ENCODE results near the gene GPC4. TPM values are rescaled to one million over a fixed set of nuclear protein-coding genes. Genes with fewer than 3 reads are reported as not detected.

Gene GPC4
- polyA plus RNA-seq, 6 donors from 2014 or later: 0.25 to 1.3 (median 1.1) TPM; not detected in 1

DNA sequence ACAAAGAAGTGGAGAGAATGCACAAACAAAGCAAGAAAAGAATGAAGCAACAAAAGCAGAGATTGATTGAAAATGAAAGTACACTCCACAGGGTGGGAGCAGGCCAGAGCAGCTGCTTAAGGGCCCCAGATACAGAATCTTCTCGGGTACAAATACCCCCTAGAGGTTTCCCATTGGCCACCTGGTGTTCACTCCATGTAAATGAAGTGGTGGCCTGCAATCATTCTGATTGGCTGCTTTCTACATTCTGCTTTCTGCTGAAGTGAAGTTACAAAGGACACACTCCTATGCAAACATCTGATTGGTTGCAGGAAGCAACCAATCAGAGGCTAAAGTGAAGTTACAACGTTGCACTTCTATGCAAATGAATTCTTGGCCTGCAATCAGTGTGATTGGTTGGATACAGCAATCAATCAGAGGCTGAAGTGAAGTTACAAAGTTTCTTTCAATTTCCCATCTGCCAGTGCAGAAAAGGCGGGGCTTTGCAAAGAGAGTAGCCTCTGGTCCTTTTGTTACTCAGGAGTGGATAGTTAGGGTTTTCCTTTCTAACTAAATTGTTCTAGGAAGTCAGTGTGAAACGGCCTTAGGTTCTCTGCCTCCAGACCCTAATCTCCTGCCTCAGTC lies 19.0 kb upstream of the GPC4 start:
- no peaks in the 10 kb centered on the region for H3K27me3 Mint-ChIP-seq
- no peak overlapping the region for H3K4me3 Mint-ChIP-seq
- H3K27ac Mint-ChIP-seq: no peak overlapping the region
- ATAC-seq (ENCODE audit: low read depth in 2 of 2): no peak
- H3K9me3 Mint-ChIP-seq: peaks cover 0 to 10% (median 0%) of the 10 kb centered on the region in 7 donors
- DNase-seq: no peak
- no peaks in the 10 kb centered on the region for H3K4me1 Mint-ChIP-seq
- no peaks in the 10 kb centered on the region for H3K36me3 Mint-ChIP-seq

DNA sequence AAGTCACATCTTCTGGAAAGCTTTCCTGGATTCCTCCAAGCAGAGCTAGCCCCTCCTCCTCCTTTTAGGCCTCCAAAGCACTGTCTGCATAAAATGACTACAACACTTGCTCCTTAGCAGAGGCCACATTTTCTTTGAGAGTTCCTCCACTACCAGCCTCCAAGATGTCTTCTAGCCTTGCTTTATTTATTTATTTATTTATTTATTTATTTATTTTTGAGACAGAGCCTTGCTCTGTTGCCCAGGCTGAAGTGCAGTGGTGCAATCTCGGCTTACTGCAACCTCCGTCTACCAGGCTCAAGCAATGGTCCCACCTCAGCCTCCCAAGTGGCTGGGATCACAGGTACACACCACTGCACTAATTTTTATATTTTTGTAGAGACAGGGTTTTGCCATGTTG lies 4.6 kb upstream of the GPC4 start:
- H3K4me3 Mint-ChIP-seq: no peak overlapping the region
- peaks cover 0 to 10% (median 5%) of the 10 kb centered on the region in 7 donors for H3K9me3 Mint-ChIP-seq
- peaks cover 28 to 50% (median 36%) of the 10 kb centered on the region in 3 donors for H3K27me3 Mint-ChIP-seq
- no peak for DNase-seq
- no peak for ATAC-seq (ENCODE audit: low read depth in 2 of 2)
- H3K4me1 Mint-ChIP-seq: peaks cover 3 to 8% (median 5%) of the 10 kb centered on the region in 3 donors
- H3K36me3 Mint-ChIP-seq: peaks cover 0 to 15% of the 10 kb centered on the region in 2 donors
- peak overlapping the region in 1 of 6 donors; percentile 52 for H3K27ac Mint-ChIP-seq

DNA sequence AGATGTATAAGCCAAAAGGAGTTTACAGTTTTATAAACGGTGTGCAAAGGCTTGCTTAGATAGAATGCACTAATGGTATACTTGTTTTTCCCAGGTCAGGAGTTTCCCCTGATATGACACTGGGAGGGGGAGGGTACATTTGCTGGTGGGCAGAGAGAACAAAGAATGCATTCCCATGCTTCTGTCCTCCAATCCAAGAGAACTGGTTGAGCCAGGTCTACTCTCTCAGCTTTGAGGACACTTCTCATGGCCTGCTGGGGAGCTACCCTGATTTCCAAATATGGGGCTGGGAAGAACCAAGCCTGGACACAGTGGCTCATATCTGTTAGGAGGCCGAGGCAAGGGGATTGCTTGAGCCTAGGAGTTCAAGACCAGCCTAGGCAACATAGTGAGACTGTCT lies 3.3 kb upstream of the GPC4 start:
- H3K27ac Mint-ChIP-seq: no peak overlapping the region
- ATAC-seq (ENCODE audit: low read depth in 2 of 2): no peak
- peaks cover 0 to 15% of the 10 kb centered on the region in 2 donors for H3K36me3 Mint-ChIP-seq
- DNase-seq: no peak
- H3K9me3 Mint-ChIP-seq: peaks cover 0 to 10% (median 5%) of the 10 kb centered on the region in 7 donors
- peaks cover 34 to 50% (median 41%) of the 10 kb centered on the region in 3 donors for H3K27me3 Mint-ChIP-seq
- no peak overlapping the region for H3K4me3 Mint-ChIP-seq
- peaks cover 3 to 13% (median 11%) of the 10 kb centered on the region in 3 donors for H3K4me1 Mint-ChIP-seq

DNA sequence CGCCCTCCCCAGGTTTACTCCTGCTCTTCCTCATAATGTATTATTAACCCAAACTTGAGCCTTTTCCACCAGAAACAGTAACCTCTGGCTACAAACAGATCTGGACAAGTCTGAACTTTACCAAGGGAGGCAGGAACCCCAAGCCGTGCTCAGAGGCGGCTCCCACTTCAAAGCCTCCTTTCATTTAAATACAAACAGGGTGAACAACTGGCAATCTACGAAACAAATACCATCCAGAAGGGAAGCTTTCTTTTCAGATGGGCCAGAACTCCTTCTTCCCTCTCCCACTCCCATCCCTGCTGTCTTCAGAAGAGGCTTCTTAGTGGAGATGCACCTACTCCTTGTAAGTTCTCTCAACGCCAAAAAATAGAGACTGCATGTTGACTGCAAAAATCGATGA lies 2.1 kb upstream of the GPC4 start:
- peaks cover 38 to 50% (median 41%) of the 10 kb centered on the region in 3 donors for H3K27me3 Mint-ChIP-seq
- H3K4me3 Mint-ChIP-seq: peak overlapping the region in 4 of 8 donors; percentile 47 to 68 (median 58)
- H3K36me3 Mint-ChIP-seq: peaks cover 0 to 15% of the 10 kb centered on the region in 2 donors
- H3K9me3 Mint-ChIP-seq: peaks cover 0 to 10% (median 5%) of the 10 kb centered on the region in 7 donors
- no peak overlapping the region for H3K27ac Mint-ChIP-seq
- peaks cover 3 to 14% (median 13%) of the 10 kb centered on the region in 3 donors for H3K4me1 Mint-ChIP-seq
- ATAC-seq (ENCODE audit: low read depth in 2 of 2): no peak
- DNase-seq: no peak

DNA sequence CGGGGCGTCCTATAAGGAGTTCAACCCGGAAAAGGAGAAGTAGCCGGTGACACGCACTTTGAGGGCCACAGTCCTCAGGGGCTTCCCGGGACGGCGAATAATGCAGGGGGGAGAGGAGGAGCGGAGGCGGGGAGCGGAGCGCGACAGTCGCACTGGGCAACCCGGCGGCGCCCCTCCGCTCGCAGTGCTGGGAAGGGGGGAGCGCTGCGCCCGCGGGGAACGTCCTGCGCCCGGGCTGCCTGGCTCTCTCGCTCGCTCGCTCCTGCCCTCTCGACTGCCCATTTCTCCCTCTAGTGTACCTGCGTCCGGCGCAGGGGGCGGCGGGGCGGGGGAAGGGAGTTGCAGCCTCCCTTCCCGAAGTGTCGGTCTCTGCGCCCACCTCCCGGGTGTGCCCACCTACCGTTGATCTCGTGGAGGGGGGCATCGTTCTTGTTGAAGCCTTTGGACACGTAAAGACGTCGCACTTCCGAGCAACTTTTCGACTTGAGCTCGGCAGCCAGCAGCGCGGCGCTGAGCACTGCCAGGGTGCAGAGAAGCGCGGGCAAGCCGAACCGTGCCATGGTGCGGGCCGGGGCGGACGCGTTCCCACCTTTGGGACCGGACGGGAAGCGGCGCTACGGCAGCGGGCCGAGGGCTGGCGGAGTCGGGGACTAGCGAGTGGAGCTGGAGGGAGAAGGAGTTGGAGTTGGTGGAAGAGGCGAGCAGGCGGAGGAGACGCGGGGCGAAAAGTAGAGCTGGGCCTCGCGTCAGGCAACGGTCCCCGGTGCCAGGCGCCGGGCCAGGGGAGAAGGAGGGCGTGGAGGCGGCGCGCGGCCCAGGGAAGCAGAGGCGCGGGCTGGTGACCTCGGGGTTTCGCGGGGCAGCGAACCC lies 648 bp downstream of the GPC4 start:
- ATAC-seq (ENCODE audit: low read depth in 2 of 2): peak; percentile 64 to 71
- Mint-ChIP-seq H3K4me3 (peak overlapping the region; percentile 77 to 87 (median 84)), H3K9me3 (peaks cover 0 to 2% (median 0%) of the 10 kb centered on the region in 7 donors), H3K27me3 (peaks cover 29 to 40% (median 34%) of the 10 kb centered on the region in 3 donors), H3K36me3 (peaks cover 0 to 4% of the 10 kb centered on the region in 2 donors), H3K4me1 (peaks cover 3 to 14% (median 13%) of the 10 kb centered on the region in 3 donors), H3K27ac (peak overlapping the region in 3 of 6 donors; percentile 24 to 78 (median 52))
- DNase-seq: peak; percentile 7

DNA sequence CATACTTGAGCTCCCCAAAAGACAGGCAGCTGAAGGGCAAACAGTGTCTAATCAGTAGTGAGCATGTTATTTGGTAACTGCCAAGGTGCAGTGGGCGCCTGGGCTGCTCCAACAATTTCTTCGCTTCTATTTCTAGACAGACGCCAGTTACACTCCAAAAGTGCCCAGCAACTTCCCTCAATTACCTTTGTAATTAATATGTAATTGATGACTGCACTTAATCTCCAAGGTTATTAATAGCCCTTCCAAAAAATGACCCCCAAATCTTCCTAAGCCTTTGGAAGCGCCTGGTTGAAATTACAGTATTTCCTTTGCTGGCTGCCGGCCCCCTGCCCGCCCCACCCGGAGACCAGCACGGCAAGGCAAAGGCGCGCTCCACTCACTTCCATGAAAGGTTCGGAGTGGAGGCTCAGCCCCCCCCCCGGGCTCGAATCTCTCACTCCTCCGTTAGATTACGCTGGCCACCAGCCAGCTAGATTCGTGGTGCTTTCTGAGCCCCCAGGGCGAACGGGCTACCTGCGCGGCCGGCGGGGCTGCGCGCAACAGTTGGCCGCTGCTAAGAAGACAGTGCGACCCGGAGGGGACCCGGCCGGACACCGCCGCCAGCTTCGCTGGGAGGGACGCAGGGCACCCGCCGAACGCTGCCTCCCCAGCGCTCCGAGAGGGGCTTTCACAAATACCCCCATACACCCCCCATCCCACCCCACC lies 1.9 kb downstream of the GPC4 start:
- Mint-ChIP-seq H3K4me3 (peak overlapping the region in 7 of 8 donors; percentile 19 to 86 (median 83)), H3K36me3 (no peaks in the 10 kb centered on the region), H3K9me3 (peaks cover 0 to 2% (median 0%) of the 10 kb centered on the region in 7 donors), H3K27ac (no peak overlapping the region), H3K4me1 (peaks cover 3 to 14% (median 13%) of the 10 kb centered on the region in 3 donors), H3K27me3 (peaks cover 21 to 31% (median 25%) of the 10 kb centered on the region in 3 donors)
- ATAC-seq (ENCODE audit: low read depth in 2 of 2) (peak in 1 of 2 donors; percentile 7), DNase-seq (no peak)

DNA sequence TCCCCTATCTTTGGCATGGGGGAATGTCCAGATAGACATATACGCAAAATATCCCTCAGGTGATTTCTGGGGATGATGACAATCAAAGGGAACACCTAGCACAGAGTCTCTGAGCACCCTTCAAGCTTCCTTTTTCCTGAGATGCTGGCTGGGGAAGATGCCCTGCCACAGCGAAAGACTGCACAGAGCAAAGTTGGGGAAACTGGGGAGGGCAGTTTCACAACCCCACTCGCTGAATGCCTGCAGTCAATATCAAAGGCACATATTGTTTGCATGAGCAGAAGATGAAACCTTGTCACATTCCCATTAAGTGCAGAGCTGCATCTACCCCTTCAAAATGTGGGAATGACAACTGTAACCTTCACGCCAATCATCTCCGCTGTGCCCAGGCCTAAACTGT lies 2.6 kb downstream of the GPC4 start:
- no peak for ATAC-seq (ENCODE audit: low read depth in 2 of 2)
- peak overlapping the region in 4 of 8 donors; percentile 16 to 69 (median 56) for H3K4me3 Mint-ChIP-seq
- peaks cover 14 to 26% (median 18%) of the 10 kb centered on the region in 3 donors for H3K27me3 Mint-ChIP-seq

DNA sequence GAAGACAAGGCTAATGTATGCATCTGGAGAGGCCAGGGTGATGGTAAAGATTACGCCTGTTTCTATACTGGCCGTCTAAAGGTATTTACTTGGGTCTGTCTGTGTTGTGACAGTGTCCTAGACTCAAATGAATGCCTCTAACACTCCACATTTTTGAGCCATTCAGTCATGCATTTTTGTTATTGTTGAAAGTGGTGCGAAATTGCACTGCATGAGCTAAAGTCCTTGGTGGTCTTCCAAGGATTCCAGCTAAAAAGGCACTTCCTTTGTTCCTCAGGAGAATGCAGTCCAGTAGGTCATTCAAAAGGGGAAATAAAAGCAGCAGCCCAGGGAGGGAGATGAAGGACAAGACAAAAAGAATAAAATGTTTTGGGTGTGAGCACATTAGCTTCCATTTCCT lies 3.0 kb downstream of the GPC4 start:
- DNase-seq: no peak
- Mint-ChIP-seq H3K27me3 (peaks cover 10 to 22% (median 18%) of the 10 kb centered on the region in 3 donors), H3K4me3 (peak overlapping the region in 1 of 8 donors; percentile 64), H3K4me1 (peaks cover 0 to 12% (median 5%) of the 10 kb centered on the region in 3 donors), H3K27ac (no peak overlapping the region), H3K9me3 (no peaks in the 10 kb centered on the region), H3K36me3 (no peaks in the 10 kb centered on the region)
- ATAC-seq (ENCODE audit: low read depth in 2 of 2): no peak

More for the DNA sequence above, 2.6 kb downstream of the GPC4 start:
- no peaks in the 10 kb centered on the region for H3K36me3 Mint-ChIP-seq
- H3K4me1 Mint-ChIP-seq: peaks cover under 1 to 14% (median 10%) of the 10 kb centered on the region in 3 donors
- peaks cover 0 to 2% (median 0%) of the 10 kb centered on the region in 7 donors for H3K9me3 Mint-ChIP-seq
- no peak overlapping the region for H3K27ac Mint-ChIP-seq
- no peak for DNase-seq

DNA sequence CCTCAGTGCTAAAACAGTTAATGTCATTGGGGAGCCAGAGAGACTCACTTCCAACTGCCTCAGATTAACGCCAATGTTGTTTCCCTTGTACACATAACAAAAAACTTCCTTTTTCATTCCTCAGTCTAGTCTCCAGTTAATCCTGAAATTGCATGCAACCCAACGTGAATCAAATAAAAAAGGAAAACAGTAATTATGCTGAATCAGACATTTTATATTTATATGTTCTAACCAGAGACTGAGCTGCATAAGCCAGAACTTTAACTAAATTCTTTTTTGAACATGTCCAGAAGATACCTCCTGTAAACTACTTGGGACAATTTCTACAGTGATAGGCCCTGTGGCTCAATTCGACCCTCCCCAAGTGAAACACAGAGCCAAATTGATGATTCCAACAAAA lies 4.7 kb downstream of the GPC4 start:
- H3K9me3 Mint-ChIP-seq: no peaks in the 10 kb centered on the region
- H3K36me3 Mint-ChIP-seq: no peaks in the 10 kb centered on the region
- H3K27me3 Mint-ChIP-seq: peaks cover 0 to 16% (median 11%) of the 10 kb centered on the region in 3 donors
- H3K4me1 Mint-ChIP-seq: peaks cover 0 to 10% (median 5%) of the 10 kb centered on the region in 3 donors
- DNase-seq (no peak), ATAC-seq (ENCODE audit: low read depth in 2 of 2) (no peak)
- no peak overlapping the region for H3K4me3 Mint-ChIP-seq
- no peak overlapping the region for H3K27ac Mint-ChIP-seq

DNA sequence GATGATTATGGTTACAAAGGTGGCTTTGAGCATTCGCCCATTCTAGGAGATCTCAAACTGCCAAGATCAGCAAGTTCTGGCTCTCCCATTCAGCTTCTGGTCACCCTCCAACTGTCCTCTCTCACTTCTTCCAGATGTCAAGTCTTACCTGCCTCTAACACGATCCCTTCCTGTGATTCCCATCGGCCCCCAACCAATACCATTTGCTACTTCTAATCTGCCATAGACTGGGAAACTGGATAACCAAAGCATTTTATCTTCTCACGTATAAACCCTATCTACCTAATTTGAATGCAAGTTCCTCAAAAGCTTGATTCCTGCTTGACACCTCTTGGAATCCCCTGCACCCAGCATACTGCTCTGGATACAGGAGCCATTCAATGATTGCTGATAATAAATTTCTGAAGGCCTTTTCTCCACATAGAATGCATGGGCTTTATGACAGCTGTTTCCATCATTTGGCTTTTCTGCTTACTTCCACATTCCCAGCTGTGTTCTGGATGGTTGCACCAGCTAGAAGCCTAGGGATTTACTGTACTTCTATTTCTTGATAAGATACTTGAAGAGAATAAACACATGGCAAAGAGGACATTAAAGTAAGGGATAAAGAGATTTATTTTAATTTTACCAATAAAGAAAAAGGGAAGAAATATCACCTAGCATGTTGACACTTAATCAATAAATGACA lies 9.6 kb downstream of the GPC4 start:
- no peaks in the 10 kb centered on the region for H3K4me1 Mint-ChIP-seq
- no peak overlapping the region for H3K4me3 Mint-ChIP-seq
- ATAC-seq (ENCODE audit: low read depth in 2 of 2) (no peak), DNase-seq (no peak)
- no peaks in the 10 kb centered on the region for H3K36me3 Mint-ChIP-seq
- no peak overlapping the region for H3K27ac Mint-ChIP-seq
- peaks cover 0 to 6% (median 0%) of the 10 kb centered on the region in 3 donors for H3K27me3 Mint-ChIP-seq
- H3K9me3 Mint-ChIP-seq: peaks cover 0 to 4% (median 0%) of the 10 kb centered on the region in 7 donors

DNA sequence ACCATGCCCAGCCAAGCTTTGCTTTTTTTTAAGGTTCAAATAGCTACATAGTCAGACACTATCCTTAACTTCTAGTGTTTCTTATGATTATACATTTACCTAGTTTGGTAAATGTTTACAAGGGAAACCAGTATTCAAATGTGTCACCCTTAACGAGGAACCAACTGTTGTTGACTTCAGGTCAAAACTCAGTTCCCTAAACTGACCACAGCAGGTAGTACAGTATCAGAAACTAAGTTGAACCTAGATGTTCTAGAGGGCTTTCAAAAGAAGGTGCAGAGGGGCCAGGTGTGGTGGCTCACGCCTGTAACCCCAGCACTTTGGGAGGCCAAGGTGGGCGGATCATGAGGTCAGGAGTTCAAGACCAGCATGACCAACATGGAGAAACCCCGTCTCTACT lies 11.3 kb downstream of the GPC4 start:
- peaks cover 0 to 4% (median 0%) of the 10 kb centered on the region in 7 donors for H3K9me3 Mint-ChIP-seq
- no peak overlapping the region for H3K4me3 Mint-ChIP-seq
- no peak for DNase-seq
- peak overlapping the region in 1 of 6 donors; percentile 24 for H3K27ac Mint-ChIP-seq
- H3K27me3 Mint-ChIP-seq: no peaks in the 10 kb centered on the region
- H3K4me1 Mint-ChIP-seq: no peaks in the 10 kb centered on the region
- H3K36me3 Mint-ChIP-seq: no peaks in the 10 kb centered on the region
- no peak for ATAC-seq (ENCODE audit: low read depth in 2 of 2)

DNA sequence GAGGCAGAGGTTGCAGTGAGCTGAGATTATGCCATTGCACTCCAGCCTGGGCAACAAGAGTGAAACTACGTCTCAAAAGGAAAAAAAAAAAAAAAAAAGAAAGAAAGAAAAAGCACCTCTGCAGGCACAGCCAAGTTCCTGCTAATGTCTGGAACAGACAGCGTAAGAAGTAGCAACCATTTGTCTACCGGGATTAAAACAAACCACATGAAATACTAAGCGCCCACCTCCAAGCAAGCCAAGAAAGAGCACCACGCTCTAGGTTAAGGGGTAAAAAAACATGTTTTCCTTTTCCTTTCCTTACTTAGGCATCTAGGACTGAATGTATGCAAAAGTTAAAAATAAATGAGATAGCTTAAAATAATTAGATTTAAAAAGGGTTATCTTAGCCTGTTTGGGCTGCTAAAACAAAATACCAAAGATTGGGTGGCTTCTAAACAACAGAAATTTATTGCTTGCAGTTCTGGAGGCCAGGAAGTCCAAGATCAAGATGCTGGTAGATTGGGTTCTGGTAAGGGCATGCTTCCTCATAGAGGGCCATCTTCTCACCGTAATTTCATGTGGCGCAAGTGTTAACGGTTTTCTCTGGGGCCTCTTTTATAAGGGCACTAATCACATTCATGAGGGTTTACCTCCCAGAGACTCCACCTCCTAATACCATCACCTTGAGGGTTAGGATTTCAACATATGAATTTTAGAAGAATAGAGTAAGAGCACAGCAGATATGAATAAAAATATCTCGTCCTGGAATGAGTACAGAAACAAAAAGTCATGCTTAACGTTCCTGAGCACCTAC lies 12.3 kb downstream of the GPC4 start:
- Mint-ChIP-seq H3K27ac (no peak overlapping the region), H3K4me3 (no peak overlapping the region), H3K36me3 (no peaks in the 10 kb centered on the region), H3K9me3 (peaks cover 0 to 4% (median 0%) of the 10 kb centered on the region in 7 donors), H3K4me1 (no peaks in the 10 kb centered on the region), H3K27me3 (no peaks in the 10 kb centered on the region)
- DNase-seq (no peak), ATAC-seq (ENCODE audit: low read depth in 2 of 2) (no peak)

Data from naive B cell (primary cell).